GM12874 (cell line): ENCODE results near the gene PXMP2.

Experiments
- CTCF ChIP-seq: IDR thresholded peaks from 2 replicates; pipeline ENCODE4 v1.5.1; 2011; ENCODE audit warnings: low read depth, mild to moderate bottlenecking, control low read depth, low read length, moderate library complexity; ENCODE audit not compliant: insufficient read depth

Gene PXMP2

GRCh38 chr12:132720606-132721345 is 33.4 kb downstream of the PXMP2 start:
- TF ChIP-seq CTCF: no peak

GRCh38 chr12:132723015-132723763 is 35.8 kb downstream of the PXMP2 start:
- no peak for TF ChIP-seq CTCF

- no peak for TF ChIP-seq CTCF
These were observed 36.4 kb downstream of the PXMP2 start for GRCh38 chr12:132723764-132724140.

GRCh38 chr12:132724506-132725241 is 37.3 kb downstream of the PXMP2 start:
- no peak for TF ChIP-seq CTCF

- TF ChIP-seq CTCF: no peak
These were observed 39.0 kb downstream of the PXMP2 start for GRCh38 chr12:132726386-132726785.

- no peak for TF ChIP-seq CTCF
These were observed 39.9 kb downstream of the PXMP2 start for GRCh38 chr12:132727091-132727794.

GRCh38 chr12:132728502-132728901 is 41.1 kb downstream of the PXMP2 start:
- no peak for TF ChIP-seq CTCF
